ENCODE results near the gene COL21A1.

DNA sequence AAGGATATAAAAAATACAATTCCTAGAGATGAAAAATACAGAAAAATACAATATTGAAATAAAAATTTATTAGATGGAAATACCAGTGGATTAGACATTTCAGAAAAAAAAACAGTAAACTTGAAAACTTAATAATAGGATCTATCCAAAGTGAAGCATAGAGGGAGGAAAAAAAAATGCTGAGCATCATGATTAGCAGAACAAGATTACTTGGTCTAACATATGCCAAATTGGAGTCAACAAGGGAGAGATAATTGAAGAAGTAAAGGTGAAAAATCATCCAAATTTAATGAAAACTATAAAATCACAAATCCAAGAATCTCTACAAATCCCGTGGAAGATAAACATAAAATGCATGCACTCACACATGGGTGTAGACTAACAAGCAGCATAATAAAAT, 205.8 kb downstream of the COL21A1 start:
- TF ChIP-seq, protein P1, sequence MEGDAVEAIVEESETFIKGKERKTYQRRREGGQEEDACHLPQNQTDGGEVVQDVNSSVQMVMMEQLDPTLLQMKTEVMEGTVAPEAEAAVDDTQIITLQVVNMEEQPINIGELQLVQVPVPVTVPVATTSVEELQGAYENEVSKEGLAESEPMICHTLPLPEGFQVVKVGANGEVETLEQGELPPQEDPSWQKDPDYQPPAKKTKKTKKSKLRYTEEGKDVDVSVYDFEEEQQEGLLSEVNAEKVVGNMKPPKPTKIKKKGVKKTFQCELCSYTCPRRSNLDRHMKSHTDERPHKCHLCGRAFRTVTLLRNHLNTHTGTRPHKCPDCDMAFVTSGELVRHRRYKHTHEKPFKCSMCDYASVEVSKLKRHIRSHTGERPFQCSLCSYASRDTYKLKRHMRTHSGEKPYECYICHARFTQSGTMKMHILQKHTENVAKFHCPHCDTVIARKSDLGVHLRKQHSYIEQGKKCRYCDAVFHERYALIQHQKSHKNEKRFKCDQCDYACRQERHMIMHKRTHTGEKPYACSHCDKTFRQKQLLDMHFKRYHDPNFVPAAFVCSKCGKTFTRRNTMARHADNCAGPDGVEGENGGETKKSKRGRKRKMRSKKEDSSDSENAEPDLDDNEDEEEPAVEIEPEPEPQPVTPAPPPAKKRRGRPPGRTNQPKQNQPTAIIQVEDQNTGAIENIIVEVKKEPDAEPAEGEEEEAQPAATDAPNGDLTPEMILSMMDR (IDR thresholded peaks at IDR 0.05), result no peak
- no peak for TF ChIP-seq POLR2A (IDR thresholded peaks at IDR 0.05)
